Uterus (tissue), 4 donors: Measurements from ENCODE around the gene ANO6. TPM values are rescaled to one million over a fixed set of nuclear protein-coding genes. Genes with fewer than 3 reads are reported as not detected.

Source experiments
- DNase-seq, 2 donors: peaks; one replicate each; pipeline ENCODE4 v3.0.0-alpha.2; 2019 to 2020
- H3K27ac ChIP-seq, 2 donors: fragments of 200-600 bp; sonication (generic); 1 replicate in 1 of 2; 2 replicates in 1 of 2; pipeline ENCODE4 v1.5.1; 2016 to 2018
- H3K27me3 ChIP-seq, 2 donors: fragments of 200-600 bp; sonication (generic); one replicate each; pipeline ENCODE4 v1.5.1; 2018 to 2019; ENCODE audit warnings: control low read depth in 1 of 2
- H3K36me3 ChIP-seq, 2 donors: fragments of 200-600 bp; sonication (generic); one replicate each; pipeline ENCODE4 v1.5.1; 2019; ENCODE audit warnings: control low read depth in 1 of 2
- H3K4me1 ChIP-seq, 2 donors: fragments of 200-600 bp; sonication (generic); one replicate each; pipeline ENCODE4 v1.5.1; 2018 to 2019; ENCODE audit warnings: control low read depth in 1 of 2
- H3K4me3 ChIP-seq, 2 donors: fragments of 200-600 bp; sonication (generic); 1 replicate in 1 of 2; 2 replicates in 1 of 2; pipeline ENCODE4 v1.5.1; 2018 to 2019; ENCODE audit warnings: mild to moderate bottlenecking in 1 of 2
- H3K9me3 ChIP-seq, 2 donors: fragments of 200-600 bp; sonication (generic); one replicate each; pipeline ENCODE4 v1.5.1; 2019; ENCODE audit warnings: control low read depth in 1 of 2
- POLR2A ChIP-seq, 2 donors: fragments of 450-650 bp; IDR thresholded peaks; one replicate each; pipeline ENCODE4 v1.6.1; 2016; ENCODE audit warnings: antibody characterized with exemption in 2 of 2, mild to moderate bottlenecking in 1 of 2, moderate library complexity in 1 of 2
- intact Hi-C: fragments of 100-400 bp; cut with DNase I; formaldehyde crosslinking; loops from one replicate; pipeline ENCODE4 v1.15.1; 2023; ENCODE audit warnings: low total_unique reads
- total RNA-seq, 4 donors: library from RNA; depleted of rRNA in 3 of 4; stranded (reverse); fragments of >200 nt in 3 of 4; gene quantifications; one replicate each; pipeline versions ENCODE4 v1.1.0 to v1.2.4, GENCODE V29; 2014 to 2023
- TF ChIP-seq, protein P1 (sequence below), 4 experiments: fragments of 200-600 bp in 2 of 4; fragments of 450-650 bp in 2 of 4; sonication (generic) in 2 of 4; IDR thresholded peaks; one replicate each; pipeline ENCODE4 v1.5.1; 2016 to 2019; ENCODE audit warnings: antibody characterized with exemption in 4 of 4, mild to moderate bottlenecking in 2 of 4, moderate library complexity in 1 of 4
- donor health status: DM: yes; HTN: yes; CAD: no.

The ANO6 gene
- total RNA-seq, 4 donors from 2014 or later, result 53.8 to 125 (median 75.9) TPM

- TF ChIP-seq POLR2A (IDR thresholded peaks at IDR 0.05), result no peak
- TF ChIP-seq, protein P1, sequence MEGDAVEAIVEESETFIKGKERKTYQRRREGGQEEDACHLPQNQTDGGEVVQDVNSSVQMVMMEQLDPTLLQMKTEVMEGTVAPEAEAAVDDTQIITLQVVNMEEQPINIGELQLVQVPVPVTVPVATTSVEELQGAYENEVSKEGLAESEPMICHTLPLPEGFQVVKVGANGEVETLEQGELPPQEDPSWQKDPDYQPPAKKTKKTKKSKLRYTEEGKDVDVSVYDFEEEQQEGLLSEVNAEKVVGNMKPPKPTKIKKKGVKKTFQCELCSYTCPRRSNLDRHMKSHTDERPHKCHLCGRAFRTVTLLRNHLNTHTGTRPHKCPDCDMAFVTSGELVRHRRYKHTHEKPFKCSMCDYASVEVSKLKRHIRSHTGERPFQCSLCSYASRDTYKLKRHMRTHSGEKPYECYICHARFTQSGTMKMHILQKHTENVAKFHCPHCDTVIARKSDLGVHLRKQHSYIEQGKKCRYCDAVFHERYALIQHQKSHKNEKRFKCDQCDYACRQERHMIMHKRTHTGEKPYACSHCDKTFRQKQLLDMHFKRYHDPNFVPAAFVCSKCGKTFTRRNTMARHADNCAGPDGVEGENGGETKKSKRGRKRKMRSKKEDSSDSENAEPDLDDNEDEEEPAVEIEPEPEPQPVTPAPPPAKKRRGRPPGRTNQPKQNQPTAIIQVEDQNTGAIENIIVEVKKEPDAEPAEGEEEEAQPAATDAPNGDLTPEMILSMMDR (IDR thresholded peaks at IDR 0.05), result no peak
- H3K27ac ChIP-seq, result no peak overlapping the region
These were observed 127.6 kb downstream of the ANO6 start for GRCh38 chr12:45343269-45344051.

DNA sequence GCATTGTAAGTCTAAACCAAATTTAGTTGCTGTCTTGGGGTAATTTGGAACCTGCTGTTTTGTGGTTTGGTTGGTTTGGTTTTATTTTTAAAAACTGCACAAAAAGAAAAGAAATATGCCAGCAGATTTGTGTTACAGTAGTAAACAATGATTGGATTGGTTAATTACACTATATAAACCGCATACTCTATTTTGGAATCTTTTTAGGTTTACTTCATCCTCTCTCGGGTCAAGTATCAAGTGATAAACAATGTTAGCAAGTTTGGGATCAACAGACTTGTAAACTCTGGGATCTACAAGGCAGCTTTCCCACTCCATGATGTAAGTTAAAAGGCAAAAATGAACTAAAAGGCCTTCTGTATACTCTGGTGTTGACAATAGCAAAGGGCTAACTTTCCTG is 132.4 kb downstream of the ANO6 start:
- Histone ChIP-seq H3K4me1 (no peaks in the 10 kb centered on the region), H3K9me3 (no peaks in the 10 kb centered on the region), H3K27me3 (no peaks in the 10 kb centered on the region), H3K36me3 (no peaks in the 10 kb centered on the region), H3K27ac (peak overlapping the region in 1 of 2 donors; percentile 23), H3K4me3 (no peak overlapping the region)
- DNase-seq, result no peak
- TF ChIP-seq POLR2A (IDR thresholded peaks at IDR 0.05), result no peak
- TF ChIP-seq, protein P1 (IDR thresholded peaks at IDR 0.05), result no peak
- intact Hi-C loops, result no loop called here

More at GRCh38 chr12:45343269-45344051, 127.6 kb downstream of the ANO6 start:
- intact Hi-C loops, result no loop called here
- Histone ChIP-seq H3K27me3 (no peaks in the 10 kb centered on the region), H3K9me3 (no peaks in the 10 kb centered on the region), H3K4me1 (no peaks in the 10 kb centered on the region), H3K36me3 (no peaks in the 10 kb centered on the region), H3K4me3 (no peak overlapping the region)
- DNase-seq, result no peak

DNA sequence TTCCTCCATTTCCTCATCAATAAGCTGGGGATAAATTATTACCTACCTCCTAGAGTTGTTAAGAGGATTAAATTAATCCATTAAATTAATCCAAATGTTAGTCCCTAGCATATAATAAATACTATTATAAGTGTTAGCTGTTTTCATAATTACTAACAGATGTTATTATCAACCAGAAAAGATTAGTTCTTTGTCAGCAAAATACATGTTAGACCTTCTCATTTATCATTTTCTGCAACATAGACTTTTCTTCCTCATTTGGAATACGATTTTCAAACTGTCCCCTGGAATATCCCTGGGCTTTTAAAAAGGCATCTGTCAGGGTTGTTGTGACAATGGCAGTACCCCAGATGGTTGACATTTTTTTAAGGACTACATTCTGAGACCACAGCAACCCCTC is 133.1 kb downstream of the ANO6 start:
- Histone ChIP-seq H3K9me3 (no peaks in the 10 kb centered on the region), H3K36me3 (no peaks in the 10 kb centered on the region), H3K4me1 (no peaks in the 10 kb centered on the region), H3K27me3 (no peaks in the 10 kb centered on the region), H3K27ac (no peak overlapping the region), H3K4me3 (no peak overlapping the region)
- intact Hi-C loops, result no loop called here
- no peak for DNase-seq
- TF ChIP-seq POLR2A (IDR thresholded peaks at IDR 0.05), result no peak

GRCh38 chr12:45349916-45350315 is 134.0 kb downstream of the ANO6 start:
- TF ChIP-seq, protein P1 (IDR thresholded peaks at IDR 0.05), result no peak
- TF ChIP-seq POLR2A (IDR thresholded peaks at IDR 0.05), result no peak
- intact Hi-C loops, result no loop called here
- Histone ChIP-seq H3K27me3 (no peaks in the 10 kb centered on the region), H3K4me1 (no peaks in the 10 kb centered on the region), H3K9me3 (no peaks in the 10 kb centered on the region), H3K36me3 (no peaks in the 10 kb centered on the region), H3K27ac (peak overlapping the region; percentile 71 to 85), H3K4me3 (no peak overlapping the region)
- no peak for DNase-seq

DNA sequence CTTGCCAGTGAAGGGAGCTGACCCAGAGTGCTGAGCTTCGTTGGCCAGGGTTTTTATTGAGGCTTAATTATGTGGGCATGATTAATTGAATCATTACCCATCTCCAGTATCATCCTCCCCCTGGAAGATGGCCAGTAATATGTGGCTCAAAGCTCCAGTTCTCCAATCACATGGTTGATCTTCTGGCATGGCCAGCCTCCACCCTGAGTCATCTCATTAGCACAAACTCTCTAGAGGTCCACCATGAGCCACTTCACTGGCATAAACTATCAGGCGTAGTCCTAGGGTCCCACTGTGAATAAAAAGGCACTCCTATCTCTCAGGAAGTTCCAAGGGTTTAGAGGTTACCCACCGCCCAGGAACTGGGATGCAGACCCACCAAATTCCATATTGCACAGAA is 135.0 kb downstream of the ANO6 start:
- no peaks in the 10 kb centered on the region for H3K27me3 ChIP-seq
- H3K4me3 ChIP-seq, result no peak overlapping the region
- H3K9me3 ChIP-seq, result no peaks in the 10 kb centered on the region
- no peak for DNase-seq
- H3K4me1 ChIP-seq, result no peaks in the 10 kb centered on the region
- no peaks in the 10 kb centered on the region for H3K36me3 ChIP-seq
- intact Hi-C loops, result no loop called here
- H3K27ac ChIP-seq, result peak overlapping the region; percentile 71 to 85
- no peak for TF ChIP-seq POLR2A (IDR thresholded peaks at IDR 0.05)
- TF ChIP-seq, protein P1 (IDR thresholded peaks at IDR 0.05), result no peak
